HEK293 (cell line): ENCODE results near the gene TRABD2A.

Experiments used
- CTCF ChIA-PET: fragments of 350-600 bp; formaldehyde crosslinking; extraction: SDS; loops from one replicate; lab custom pipeline; 2021; ENCODE audit warnings: antibody characterized with exemption; lab: Yijun Ruan, JAX
- POLR2A ChIA-PET: fragments of 300-600 bp; formaldehyde crosslinking; extraction: SDS; loops from one replicate; lab custom pipeline; 2020; ENCODE audit warnings: antibody characterized with exemption, inconsistent platforms; lab: Yijun Ruan, JAX
- H3K27ac ChIP-seq: fragments of 200-500 bp; sonication (Bioruptor generic); 2 replicates; pipeline ENCODE4 v1.5.1; 2014; ENCODE audit warnings: low read depth, low read length, control low read depth, inconsistent platforms; ENCODE audit errors: extremely low read depth
- H3K36me3 ChIP-seq, 2 experiments: fragments of 200-500 bp in 1 of 2; sonication (Bioruptor generic) in 1 of 2; 1 replicate in 1 of 2; 2 replicates in 1 of 2; pipeline ENCODE4 v1.5.1; 2014 to 2017; ENCODE audit warnings: inconsistent platforms in 2 of 2, low read length in 2 of 2; ENCODE audit not compliant: control insufficient read depth in 2 of 2, insufficient read depth in 1 of 2
- H3K4me1 ChIP-seq: fragments of 200-500 bp; sonication (Bioruptor generic); 2 replicates; pipeline ENCODE4 v1.5.1; 2014; ENCODE audit warnings: mild to moderate bottlenecking, low read length, inconsistent platforms; ENCODE audit not compliant: control insufficient read depth, insufficient read depth
- H3K4me3 ChIP-seq: 2 replicates; pipeline ENCODE4 v1.5.1; 2011; ENCODE audit warnings: low read depth, mild to moderate bottlenecking, control low read depth, low read length, moderate library complexity
- H3K9me3 ChIP-seq: fragments of 200-500 bp; sonication (Bioruptor generic); 2 replicates; pipeline ENCODE4 v1.5.1; 2014; ENCODE audit warnings: low read depth, low read length, inconsistent platforms; ENCODE audit not compliant: control insufficient read depth, insufficient read depth
- GLIS2 ChIP-seq: fragments of 450-650 bp; formaldehyde crosslinking; IDR thresholded peaks from 2 replicates; pipeline ENCODE4 v1.5.1; 2016; ENCODE audit warnings: missing biosample characterization, missing genetic modification characterization
- MEIS1 ChIP-seq: sonication (generic); formaldehyde crosslinking; IDR thresholded peaks from 2 replicates; pipeline ENCODE4 v1.8.1; 2022; ENCODE audit warnings: missing genetic modification reagents, mild to moderate bottlenecking, borderline replicate concordance
- ZBTB7A ChIP-seq: fragments of 450-650 bp; formaldehyde crosslinking; IDR thresholded peaks from 2 replicates; pipeline ENCODE4 v1.5.1; 2016; ENCODE audit warnings: low read depth, missing biosample characterization, missing genetic modification characterization
- ZFHX2 ChIP-seq: fragments of 450-650 bp; formaldehyde crosslinking; conservative IDR thresholded peaks from 2 replicates; pipeline ENCODE4 v1.5.1; 2016; ENCODE audit warnings: missing biosample characterization, missing genetic modification characterization
- ZNF16 ChIP-seq: fragments of 450-650 bp; formaldehyde crosslinking; IDR thresholded peaks from 2 replicates; pipeline ENCODE4 v1.5.1; 2016; ENCODE audit warnings: low read depth, missing biosample characterization, missing genetic modification characterization
- ZNF175 ChIP-seq: fragments of 450-650 bp; formaldehyde crosslinking; IDR thresholded peaks from 2 replicates; pipeline ENCODE4 v1.5.1; 2016; ENCODE audit warnings: missing biosample characterization, missing genetic modification characterization
- ZNF658 ChIP-seq: fragments of 450-650 bp; formaldehyde crosslinking; IDR thresholded peaks from 2 replicates; pipeline ENCODE4; 2016; ENCODE audit warnings: missing biosample characterization, missing genetic modification characterization
- TF ChIP-seq, protein P1 (sequence below): fragments of 450-650 bp; formaldehyde crosslinking; IDR thresholded peaks from 2 replicates; pipeline ENCODE4 v1.5.1; 2016; ENCODE audit warnings: missing biosample characterization, missing genetic modification characterization
- TF ChIP-seq, protein P2 (sequence below): fragments of 450-650 bp; formaldehyde crosslinking; IDR thresholded peaks from 2 replicates; pipeline ENCODE4 v1.5.1; 2016; ENCODE audit warnings: missing biosample characterization, missing genetic modification characterization
- TF ChIP-seq, protein P3 (sequence below): fragments of 450-650 bp; formaldehyde crosslinking; conservative IDR thresholded peaks from 2 replicates; pipeline ENCODE4 v1.5.1; 2016; ENCODE audit warnings: low read depth, missing biosample characterization, missing genetic modification characterization
- TF ChIP-seq, protein P4 (sequence below): IDR thresholded peaks from 2 replicates; pipeline ENCODE4 v1.6.1; 2011; ENCODE audit warnings: mild to moderate bottlenecking, low read depth, low read length, borderline replicate concordance
- TF ChIP-seq, protein P5 (sequence below): fragments of 450-650 bp; formaldehyde crosslinking; IDR thresholded peaks from 2 replicates; pipeline ENCODE4 v1.5.1; 2016; ENCODE audit warnings: missing biosample characterization, missing genetic modification characterization
- TF ChIP-seq, protein P6 (sequence below): fragments of 450-650 bp; formaldehyde crosslinking; IDR thresholded peaks from 2 replicates; pipeline ENCODE4 v1.5.1; 2017; ENCODE audit warnings: missing biosample characterization, missing genetic modification characterization
- TF ChIP-seq, protein P7 (sequence below): fragments of 450-650 bp; formaldehyde crosslinking; IDR thresholded peaks from 2 replicates; pipeline ENCODE4 v1.5.1; 2017; ENCODE audit warnings: missing biosample characterization, missing genetic modification characterization
- TF ChIP-seq, protein P8 (sequence below): fragments of 450-650 bp; IDR thresholded peaks from 2 replicates; pipeline ENCODE4 v1.5.1; 2018; ENCODE audit warnings: missing biosample characterization, mild to moderate bottlenecking, missing genetic modification characterization

Gene TRABD2A

DNA sequence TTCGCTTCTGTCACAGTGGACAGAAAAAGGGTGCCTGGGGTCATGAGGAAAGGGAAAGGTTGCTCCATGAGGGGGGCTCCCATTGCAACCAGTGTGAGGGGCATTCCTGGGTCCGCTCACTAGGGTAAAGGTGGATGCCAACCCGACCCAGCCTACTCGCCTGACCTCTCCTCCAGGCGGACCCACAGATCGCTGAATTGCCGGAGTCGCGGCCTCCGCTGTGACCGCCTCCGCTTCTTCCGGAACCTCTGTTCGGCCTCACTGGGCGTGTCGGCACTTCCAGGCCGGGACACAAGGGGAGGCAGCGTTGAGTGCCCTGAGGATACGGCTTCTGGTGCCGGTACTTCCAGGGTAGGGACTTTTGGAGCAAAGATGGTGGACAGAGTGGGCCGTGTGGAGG lies 57.1 kb downstream of the TRABD2A start (continued):
- no peak for TF ChIP-seq ZBTB7A (tag by site-specific recombination)
- TF ChIP-seq, all 188 proteins: peak for 0

DNA sequence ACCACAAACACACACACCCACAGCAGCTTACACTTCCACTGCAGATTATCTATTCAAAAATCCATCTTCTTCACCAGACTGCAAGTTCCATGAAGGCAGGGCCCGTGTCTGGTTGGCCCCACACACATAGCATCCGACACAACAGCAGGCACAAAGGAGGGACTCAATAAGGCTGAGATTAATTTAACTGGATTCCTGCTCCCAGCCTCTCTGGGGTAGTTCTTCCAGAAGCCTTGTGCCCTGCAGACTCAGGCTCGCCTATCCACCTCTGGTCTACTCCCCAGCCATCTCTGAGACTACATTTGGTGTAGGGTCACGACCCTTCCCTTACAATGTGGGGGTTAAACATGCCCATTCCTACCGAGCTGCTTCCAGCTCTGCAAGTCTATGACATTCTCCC lies 57.7 kb downstream of the TRABD2A start:
- Histone ChIP-seq H3K9me3 (no peaks in the 10 kb centered on the region), H3K27ac (no peak overlapping the region), H3K4me1 (no peaks in the 10 kb centered on the region), H3K4me3 (no peak overlapping the region), H3K36me3 (no peaks in the 10 kb centered on the region)
- TF ChIP-seq MEIS1 (no peak), ZNF658 (no peak), GLIS2 (tag by site-specific recombination) (no peak), ZNF175 (tag by site-specific recombination) (no peak), ZNF16 (tag by site-specific recombination) (no peak), ZFHX2 (tag by site-specific recombination) (no peak)
- TF ChIP-seq, protein P1, sequence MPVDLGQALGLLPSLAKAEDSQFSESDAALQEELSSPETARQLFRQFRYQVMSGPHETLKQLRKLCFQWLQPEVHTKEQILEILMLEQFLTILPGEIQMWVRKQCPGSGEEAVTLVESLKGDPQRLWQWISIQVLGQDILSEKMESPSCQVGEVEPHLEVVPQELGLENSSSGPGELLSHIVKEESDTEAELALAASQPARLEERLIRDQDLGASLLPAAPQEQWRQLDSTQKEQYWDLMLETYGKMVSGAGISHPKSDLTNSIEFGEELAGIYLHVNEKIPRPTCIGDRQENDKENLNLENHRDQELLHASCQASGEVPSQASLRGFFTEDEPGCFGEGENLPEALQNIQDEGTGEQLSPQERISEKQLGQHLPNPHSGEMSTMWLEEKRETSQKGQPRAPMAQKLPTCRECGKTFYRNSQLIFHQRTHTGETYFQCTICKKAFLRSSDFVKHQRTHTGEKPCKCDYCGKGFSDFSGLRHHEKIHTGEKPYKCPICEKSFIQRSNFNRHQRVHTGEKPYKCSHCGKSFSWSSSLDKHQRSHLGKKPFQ (tag by site-specific recombination) = no peak
- TF ChIP-seq, protein P2, sequence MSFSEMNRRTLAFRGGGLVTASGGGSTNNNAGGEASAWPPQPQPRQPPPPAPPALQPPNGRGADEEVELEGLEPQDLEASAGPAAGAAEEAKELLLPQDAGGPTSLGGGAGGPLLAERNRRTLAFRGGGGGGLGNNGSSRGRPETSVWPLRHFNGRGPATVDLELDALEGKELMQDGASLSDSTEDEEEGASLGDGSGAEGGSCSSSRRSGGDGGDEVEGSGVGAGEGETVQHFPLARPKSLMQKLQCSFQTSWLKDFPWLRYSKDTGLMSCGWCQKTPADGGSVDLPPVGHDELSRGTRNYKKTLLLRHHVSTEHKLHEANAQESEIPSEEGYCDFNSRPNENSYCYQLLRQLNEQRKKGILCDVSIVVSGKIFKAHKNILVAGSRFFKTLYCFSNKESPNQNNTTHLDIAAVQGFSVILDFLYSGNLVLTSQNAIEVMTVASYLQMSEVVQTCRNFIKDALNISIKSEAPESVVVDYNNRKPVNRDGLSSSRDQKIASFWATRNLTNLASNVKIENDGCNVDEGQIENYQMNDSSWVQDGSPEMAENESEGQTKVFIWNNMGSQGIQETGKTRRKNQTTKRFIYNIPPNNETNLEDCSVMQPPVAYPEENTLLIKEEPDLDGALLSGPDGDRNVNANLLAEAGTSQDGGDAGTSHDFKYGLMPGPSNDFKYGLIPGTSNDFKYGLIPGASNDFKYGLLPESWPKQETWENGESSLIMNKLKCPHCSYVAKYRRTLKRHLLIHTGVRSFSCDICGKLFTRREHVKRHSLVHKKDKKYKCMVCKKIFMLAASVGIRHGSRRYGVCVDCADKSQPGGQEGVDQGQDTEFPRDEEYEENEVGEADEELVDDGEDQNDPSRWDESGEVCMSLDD (tag by site-specific recombination) = no peak
- TF ChIP-seq, protein P3, sequence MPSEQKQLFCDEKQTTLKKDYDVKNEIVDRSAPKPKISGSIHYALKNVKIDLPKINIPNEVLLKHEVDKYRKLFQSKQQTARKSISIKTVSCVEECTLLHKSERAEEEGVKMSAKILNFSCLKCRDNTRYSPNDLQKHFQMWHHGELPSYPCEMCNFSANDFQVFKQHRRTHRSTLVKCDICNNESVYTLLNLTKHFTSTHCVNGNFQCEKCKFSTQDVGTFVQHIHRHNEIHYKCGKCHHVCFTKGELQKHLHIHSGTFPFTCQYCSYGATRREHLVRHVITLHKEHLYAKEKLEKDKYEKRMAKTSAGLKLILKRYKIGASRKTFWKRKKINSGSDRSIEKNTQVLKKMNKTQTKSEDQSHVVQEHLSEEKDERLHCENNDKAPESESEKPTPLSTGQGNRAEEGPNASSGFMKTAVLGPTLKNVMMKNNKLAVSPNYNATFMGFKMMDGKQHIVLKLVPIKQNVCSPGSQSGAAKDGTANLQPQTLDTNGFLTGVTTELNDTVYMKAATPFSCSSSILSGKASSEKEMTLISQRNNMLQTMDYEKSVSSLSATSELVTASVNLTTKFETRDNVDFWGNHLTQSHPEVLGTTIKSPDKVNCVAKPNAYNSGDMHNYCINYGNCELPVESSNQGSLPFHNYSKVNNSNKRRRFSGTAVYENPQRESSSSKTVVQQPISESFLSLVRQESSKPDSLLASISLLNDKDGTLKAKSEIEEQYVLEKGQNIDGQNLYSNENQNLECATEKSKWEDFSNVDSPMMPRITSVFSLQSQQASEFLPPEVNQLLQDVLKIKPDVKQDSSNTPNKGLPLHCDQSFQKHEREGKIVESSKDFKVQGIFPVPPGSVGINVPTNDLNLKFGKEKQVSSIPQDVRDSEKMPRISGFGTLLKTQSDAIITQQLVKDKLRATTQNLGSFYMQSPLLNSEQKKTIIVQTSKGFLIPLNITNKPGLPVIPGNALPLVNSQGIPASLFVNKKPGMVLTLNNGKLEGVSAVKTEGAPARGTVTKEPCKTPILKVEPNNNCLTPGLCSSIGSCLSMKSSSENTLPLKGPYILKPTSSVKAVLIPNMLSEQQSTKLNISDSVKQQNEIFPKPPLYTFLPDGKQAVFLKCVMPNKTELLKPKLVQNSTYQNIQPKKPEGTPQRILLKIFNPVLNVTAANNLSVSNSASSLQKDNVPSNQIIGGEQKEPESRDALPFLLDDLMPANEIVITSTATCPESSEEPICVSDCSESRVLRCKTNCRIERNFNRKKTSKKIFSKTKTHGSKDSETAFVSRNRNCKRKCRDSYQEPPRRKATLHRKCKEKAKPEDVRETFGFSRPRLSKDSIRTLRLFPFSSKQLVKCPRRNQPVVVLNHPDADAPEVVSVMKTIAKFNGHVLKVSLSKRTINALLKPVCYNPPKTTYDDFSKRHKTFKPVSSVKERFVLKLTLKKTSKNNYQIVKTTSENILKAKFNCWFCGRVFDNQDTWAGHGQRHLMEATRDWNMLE (tag by site-specific recombination) = no peak
- TF ChIP-seq, protein P4, sequence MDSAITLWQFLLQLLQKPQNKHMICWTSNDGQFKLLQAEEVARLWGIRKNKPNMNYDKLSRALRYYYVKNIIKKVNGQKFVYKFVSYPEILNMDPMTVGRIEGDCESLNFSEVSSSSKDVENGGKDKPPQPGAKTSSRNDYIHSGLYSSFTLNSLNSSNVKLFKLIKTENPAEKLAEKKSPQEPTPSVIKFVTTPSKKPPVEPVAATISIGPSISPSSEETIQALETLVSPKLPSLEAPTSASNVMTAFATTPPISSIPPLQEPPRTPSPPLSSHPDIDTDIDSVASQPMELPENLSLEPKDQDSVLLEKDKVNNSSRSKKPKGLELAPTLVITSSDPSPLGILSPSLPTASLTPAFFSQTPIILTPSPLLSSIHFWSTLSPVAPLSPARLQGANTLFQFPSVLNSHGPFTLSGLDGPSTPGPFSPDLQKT = no peak
- TF ChIP-seq, protein P5, sequence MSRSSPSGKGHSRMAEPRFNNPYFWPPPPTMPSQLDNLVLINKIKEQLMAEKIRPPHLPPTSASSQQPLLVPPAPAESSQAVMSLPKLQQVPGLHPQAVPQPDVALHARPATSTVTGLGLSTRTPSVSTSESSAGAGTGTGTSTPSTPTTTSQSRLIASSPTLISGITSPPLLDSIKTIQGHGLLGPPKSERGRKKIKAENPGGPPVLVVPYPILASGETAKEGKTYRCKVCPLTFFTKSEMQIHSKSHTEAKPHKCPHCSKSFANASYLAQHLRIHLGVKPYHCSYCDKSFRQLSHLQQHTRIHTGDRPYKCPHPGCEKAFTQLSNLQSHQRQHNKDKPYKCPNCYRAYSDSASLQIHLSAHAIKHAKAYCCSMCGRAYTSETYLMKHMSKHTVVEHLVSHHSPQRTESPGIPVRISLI (tag by site-specific recombination) = no peak
- TF ChIP-seq, protein P6, sequence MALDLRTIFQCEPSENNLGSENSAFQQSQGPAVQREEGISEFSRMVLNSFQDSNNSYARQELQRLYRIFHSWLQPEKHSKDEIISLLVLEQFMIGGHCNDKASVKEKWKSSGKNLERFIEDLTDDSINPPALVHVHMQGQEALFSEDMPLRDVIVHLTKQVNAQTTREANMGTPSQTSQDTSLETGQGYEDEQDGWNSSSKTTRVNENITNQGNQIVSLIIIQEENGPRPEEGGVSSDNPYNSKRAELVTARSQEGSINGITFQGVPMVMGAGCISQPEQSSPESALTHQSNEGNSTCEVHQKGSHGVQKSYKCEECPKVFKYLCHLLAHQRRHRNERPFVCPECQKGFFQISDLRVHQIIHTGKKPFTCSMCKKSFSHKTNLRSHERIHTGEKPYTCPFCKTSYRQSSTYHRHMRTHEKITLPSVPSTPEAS (tag by site-specific recombination) = no peak
- TF ChIP-seq, protein P7, sequence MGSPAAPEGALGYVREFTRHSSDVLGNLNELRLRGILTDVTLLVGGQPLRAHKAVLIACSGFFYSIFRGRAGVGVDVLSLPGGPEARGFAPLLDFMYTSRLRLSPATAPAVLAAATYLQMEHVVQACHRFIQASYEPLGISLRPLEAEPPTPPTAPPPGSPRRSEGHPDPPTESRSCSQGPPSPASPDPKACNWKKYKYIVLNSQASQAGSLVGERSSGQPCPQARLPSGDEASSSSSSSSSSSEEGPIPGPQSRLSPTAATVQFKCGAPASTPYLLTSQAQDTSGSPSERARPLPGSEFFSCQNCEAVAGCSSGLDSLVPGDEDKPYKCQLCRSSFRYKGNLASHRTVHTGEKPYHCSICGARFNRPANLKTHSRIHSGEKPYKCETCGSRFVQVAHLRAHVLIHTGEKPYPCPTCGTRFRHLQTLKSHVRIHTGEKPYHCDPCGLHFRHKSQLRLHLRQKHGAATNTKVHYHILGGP (tag by site-specific recombination) = no peak
- TF ChIP-seq, protein P8, sequence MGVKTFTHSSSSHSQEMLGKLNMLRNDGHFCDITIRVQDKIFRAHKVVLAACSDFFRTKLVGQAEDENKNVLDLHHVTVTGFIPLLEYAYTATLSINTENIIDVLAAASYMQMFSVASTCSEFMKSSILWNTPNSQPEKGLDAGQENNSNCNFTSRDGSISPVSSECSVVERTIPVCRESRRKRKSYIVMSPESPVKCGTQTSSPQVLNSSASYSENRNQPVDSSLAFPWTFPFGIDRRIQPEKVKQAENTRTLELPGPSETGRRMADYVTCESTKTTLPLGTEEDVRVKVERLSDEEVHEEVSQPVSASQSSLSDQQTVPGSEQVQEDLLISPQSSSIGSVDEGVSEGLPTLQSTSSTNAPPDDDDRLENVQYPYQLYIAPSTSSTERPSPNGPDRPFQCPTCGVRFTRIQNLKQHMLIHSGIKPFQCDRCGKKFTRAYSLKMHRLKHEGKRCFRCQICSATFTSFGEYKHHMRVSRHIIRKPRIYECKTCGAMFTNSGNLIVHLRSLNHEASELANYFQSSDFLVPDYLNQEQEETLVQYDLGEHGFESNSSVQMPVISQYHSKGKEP (tag by site-specific recombination) = no peak
- POLR2A ChIA-PET = no interaction called here
- CTCF ChIA-PET = interaction anchor here (0.7 kb wide), 1 partner anchor 406 kb away, joined by 3 read pairs; no protein-coding TSS in a partner anchor
